Activated T-helper 1 cell treated with anti-CD3 and anti-CD28 coated beads, Interleukin-12 subunit alpha, Interleukin-12 subunit beta, Interleukin-2, Interleukin-4 antibody, amounts not matched to agents 30 ng/mL and 10 ng/mL and 1 ng/mL, durations not matched to agents 14 hours and 24 hours and 36 hours (primary cell): ENCODE results near the gene SYNE2. TPM values are rescaled to one million over a fixed set of nuclear protein-coding genes. Genes with fewer than 3 reads are reported as not detected.
"Not testable (repeated sequence)": the region's sequence is repeated elsewhere in the genome, so short reads cannot be mapped to it uniquely, and the experiment has no call there.

Source experiments
- DNase-seq: peaks from one replicate; pipeline ENCODE4 v3.0.0; 2021; ENCODE audit warnings: low spot score
- H3K27ac Mint-ChIP-seq: one replicate; pipeline ENCODE4 v1.8.0; 2021; ENCODE audit warnings: mild to moderate bottlenecking, mixed read lengths
- H3K27me3 Mint-ChIP-seq: one replicate; pipeline ENCODE4 v1.8.0; 2022; ENCODE audit warnings: mild to moderate bottlenecking, moderate library complexity, mixed read lengths; ENCODE audit not compliant: insufficient read depth
- H3K36me3 Mint-ChIP-seq: one replicate; pipeline ENCODE4 v1.8.0; 2021; ENCODE audit warnings: low read depth, mixed read lengths
- H3K4me1 Mint-ChIP-seq: one replicate; pipeline ENCODE4 v1.8.0; 2021; ENCODE audit warnings: low read depth, mixed read lengths
- H3K4me3 Mint-ChIP-seq: one replicate; pipeline ENCODE4 v1.8.0; 2021; ENCODE audit warnings: mild to moderate bottlenecking, moderate library complexity, mixed read lengths
- H3K9me3 Mint-ChIP-seq: one replicate; pipeline ENCODE4 v1.8.0; 2021; ENCODE audit warnings: mixed read lengths
- intact Hi-C: fragments of 100-400 bp; cut with micrococcal nuclease; formaldehyde crosslinking; loops from one replicate; pipeline ENCODE4 v1.15.1; 2024
- total RNA-seq: library from RNA; stranded (reverse); gene quantifications from 2 replicates; pipeline ENCODE4 v1.2.3, GENCODE V29; 2022

The SYNE2 gene
- total RNA-seq, 1 donor from 2014 or later: 25.1 TPM

GRCh38 chr14:64176330-64176729 lies 323.5 kb downstream of the SYNE2 start:
- H3K4me3 Mint-ChIP-seq: no peak overlapping the region
- H3K27ac Mint-ChIP-seq: peak overlapping the region; percentile 59
- no peaks in the 10 kb centered on the region for H3K27me3 Mint-ChIP-seq
- DNase-seq: no peak
- no peaks in the 10 kb centered on the region for H3K9me3 Mint-ChIP-seq
- peaks cover 11% of the 10 kb centered on the region for H3K4me1 Mint-ChIP-seq
- H3K36me3 Mint-ChIP-seq: peaks cover 38% of the 10 kb centered on the region
- intact Hi-C loops: loop anchor here (10.0 kb wide), 1 partner anchor 328 kb away; the partner anchor contains the start of genes ZBTB1 and ZBTB25

- Mint-ChIP-seq H3K9me3 (no peaks in the 10 kb centered on the region), H3K36me3 (peaks cover 35% of the 10 kb centered on the region), H3K4me3 (no peak overlapping the region), H3K27me3 (no peaks in the 10 kb centered on the region), H3K4me1 (peaks cover 11% of the 10 kb centered on the region), H3K27ac (no peak overlapping the region)
- no peak for DNase-seq
- intact Hi-C loops: loop anchor here (10.0 kb wide), 1 partner anchor 326 kb away; the partner anchor contains the start of genes ZBTB1 and ZBTB25
Measured at GRCh38 chr14:64178814-64179213, 326.0 kb downstream of the SYNE2 start.

GRCh38 chr14:64182908-64183307 lies 330.1 kb downstream of the SYNE2 start:
- H3K27ac Mint-ChIP-seq, H3K9me3 Mint-ChIP-seq, H3K27me3 Mint-ChIP-seq, H3K4me3 Mint-ChIP-seq, intact Hi-C loops, H3K4me1 Mint-ChIP-seq, DNase-seq: not testable (repeated sequence)
- H3K36me3 Mint-ChIP-seq: peaks cover 26% of the 10 kb centered on the region

- no peak overlapping the region for H3K27ac Mint-ChIP-seq
- H3K4me1 Mint-ChIP-seq: no peaks in the 10 kb centered on the region
- H3K36me3 Mint-ChIP-seq: peaks cover 29% of the 10 kb centered on the region
- intact Hi-C loops: no loop called here
- H3K4me3 Mint-ChIP-seq: no peak overlapping the region
- DNase-seq: no peak
- H3K9me3 Mint-ChIP-seq: no peaks in the 10 kb centered on the region
- H3K27me3 Mint-ChIP-seq: no peaks in the 10 kb centered on the region
Measured at GRCh38 chr14:64184103-64184729, 331.4 kb downstream of the SYNE2 start.

GRCh38 chr14:64185184-64185583 lies 332.4 kb downstream of the SYNE2 start:
- intact Hi-C loops: no loop called here
- Mint-ChIP-seq H3K4me1 (no peaks in the 10 kb centered on the region), H3K4me3 (no peak overlapping the region), H3K27me3 (no peaks in the 10 kb centered on the region), H3K27ac (no peak overlapping the region), H3K36me3 (peaks cover 26% of the 10 kb centered on the region), H3K9me3 (no peaks in the 10 kb centered on the region)
- no peak for DNase-seq

- no peaks in the 10 kb centered on the region for H3K4me1 Mint-ChIP-seq
- no peak overlapping the region for H3K4me3 Mint-ChIP-seq
- H3K27me3 Mint-ChIP-seq: no peaks in the 10 kb centered on the region
- H3K27ac Mint-ChIP-seq: no peak overlapping the region
- intact Hi-C loops: no loop called here
- DNase-seq: no peak
- peaks cover 31% of the 10 kb centered on the region for H3K36me3 Mint-ChIP-seq
- no peaks in the 10 kb centered on the region for H3K9me3 Mint-ChIP-seq
Measured at GRCh38 chr14:64186231-64187129, 333.7 kb downstream of the SYNE2 start.

- H3K36me3 Mint-ChIP-seq: peaks cover 32% of the 10 kb centered on the region
- no peak overlapping the region for H3K4me3 Mint-ChIP-seq
- intact Hi-C loops: no loop called here
- no peak overlapping the region for H3K27ac Mint-ChIP-seq
- no peak for DNase-seq
- no peaks in the 10 kb centered on the region for H3K27me3 Mint-ChIP-seq
- H3K4me1 Mint-ChIP-seq: no peaks in the 10 kb centered on the region
- H3K9me3 Mint-ChIP-seq: no peaks in the 10 kb centered on the region
Measured at GRCh38 chr14:64187331-64187730, 334.5 kb downstream of the SYNE2 start.

GRCh38 chr14:64190974-64191502 lies 338.2 kb downstream of the SYNE2 start:
- no peak overlapping the region for H3K27ac Mint-ChIP-seq
- H3K27me3 Mint-ChIP-seq: no peaks in the 10 kb centered on the region
- peaks cover 44% of the 10 kb centered on the region for H3K36me3 Mint-ChIP-seq
- intact Hi-C loops: no loop called here
- no peak for DNase-seq
- H3K9me3 Mint-ChIP-seq: no peaks in the 10 kb centered on the region
- H3K4me1 Mint-ChIP-seq: peaks cover 26% of the 10 kb centered on the region
- no peak overlapping the region for H3K4me3 Mint-ChIP-seq

- intact Hi-C loops: no loop called here
- Mint-ChIP-seq H3K9me3 (no peaks in the 10 kb centered on the region), H3K4me1 (peaks cover 33% of the 10 kb centered on the region), H3K27me3 (no peaks in the 10 kb centered on the region), H3K36me3 (peaks cover 41% of the 10 kb centered on the region), H3K27ac (no peak overlapping the region), H3K4me3 (no peak overlapping the region)
- DNase-seq: no peak
Measured at GRCh38 chr14:64191756-64192155, 339.0 kb downstream of the SYNE2 start.

- intact Hi-C loops: no loop called here
- H3K27me3 Mint-ChIP-seq: no peaks in the 10 kb centered on the region
- H3K27ac Mint-ChIP-seq: peak overlapping the region; percentile 27
Measured at GRCh38 chr14:64193821-64194220, 341.0 kb downstream of the SYNE2 start.

GRCh38 chr14:64194404-64194803 lies 341.6 kb downstream of the SYNE2 start:
- Mint-ChIP-seq H3K9me3 (no peaks in the 10 kb centered on the region), H3K36me3 (peaks cover 38% of the 10 kb centered on the region), H3K4me1 (peaks cover 44% of the 10 kb centered on the region), H3K27me3 (no peaks in the 10 kb centered on the region), H3K27ac (no peak overlapping the region), H3K4me3 (no peak overlapping the region)
- DNase-seq: no peak
- intact Hi-C loops: no loop called here

More at GRCh38 chr14:64193821-64194220, 341.0 kb downstream of the SYNE2 start:
- Mint-ChIP-seq H3K36me3 (peaks cover 38% of the 10 kb centered on the region), H3K4me1 (peaks cover 44% of the 10 kb centered on the region), H3K9me3 (no peaks in the 10 kb centered on the region), H3K4me3 (no peak overlapping the region)
- DNase-seq: no peak

GRCh38 chr14:64195199-64195598 lies 342.4 kb downstream of the SYNE2 start:
- H3K4me1 Mint-ChIP-seq: peaks cover 44% of the 10 kb centered on the region
- H3K36me3 Mint-ChIP-seq: peaks cover 33% of the 10 kb centered on the region
- H3K27ac Mint-ChIP-seq: peak overlapping the region; percentile 66
- intact Hi-C loops: no loop called here
- no peaks in the 10 kb centered on the region for H3K27me3 Mint-ChIP-seq
- H3K4me3 Mint-ChIP-seq: peak overlapping the region; percentile 49
- H3K9me3 Mint-ChIP-seq: no peaks in the 10 kb centered on the region
- no peak for DNase-seq

- Mint-ChIP-seq H3K4me3 (no peak overlapping the region), H3K27me3 (no peaks in the 10 kb centered on the region), H3K27ac (no peak overlapping the region), H3K4me1 (peaks cover 44% of the 10 kb centered on the region), H3K36me3 (peaks cover 26% of the 10 kb centered on the region), H3K9me3 (no peaks in the 10 kb centered on the region)
- DNase-seq: no peak
- intact Hi-C loops: no loop called here
Measured at GRCh38 chr14:64196056-64196455, 343.3 kb downstream of the SYNE2 start.
